T-helper 2 cell treated with Interferon-gamma antibody and Interleukin-4, amounts not matched to agents 100 ng/mL and 5 ng/mL, for 36 hours (primary cell): ENCODE results near the gene TSG101. TPM values are rescaled to one million over a fixed set of nuclear protein-coding genes. Genes with fewer than 3 reads are reported as not detected.

Source experiments
- total RNA-seq: library from RNA; stranded (reverse); gene quantifications from 2 replicates; pipeline ENCODE4 v1.2.3, GENCODE V29; 2022

Gene TSG101
- total RNA-seq, 1 donor from 2014 or later, result 46.6 TPM

Other genes with a start within 250 kb of the TSG101 start
- gene HPS5, start 204.8 kb downstream of the TSG101 start, total RNA-seq, result 20.7 and 21.5 TPM in 2 replicates
- gene GTF2H1, start 204.4 kb downstream of the TSG101 start, total RNA-seq, result 60.3 and 61.2 TPM in 2 replicates
- gene LDHA, start 132.4 kb downstream of the TSG101 start, total RNA-seq, result 1,201 and 1,212 TPM in 2 replicates
- not detected in 2 replicates for gene LDHC, start 114.6 kb downstream of the TSG101 start, total RNA-seq
- 0.11 TPM in 1 of 2 replicates, not detected in the other for gene LDHAL6A, start 71.1 kb downstream of the TSG101 start, total RNA-seq
- gene UEVLD, start 61.8 kb upstream of the TSG101 start, total RNA-seq, result 15.1 and 17.4 TPM in 2 replicates
- gene MISFA, start 72.8 kb upstream of the TSG101 start, total RNA-seq, result 2.2 and 2.6 TPM in 2 replicates
- 23.3 and 25.3 TPM in 2 replicates for gene SPTY2D1, start 107.4 kb upstream of the TSG101 start, total RNA-seq
- gene TMEM86A, start 171.8 kb upstream of the TSG101 start, total RNA-seq, result 0.52 and 1.1 TPM in 2 replicates
- 0.05 and 0.48 TPM in 2 replicates for gene IGSF22, start 199.2 kb upstream of the TSG101 start, total RNA-seq